ENCODE measurements around the gene HOXB13. TPM values are rescaled to one million over a fixed set of nuclear protein-coding genes. Genes with fewer than 3 reads are reported as not detected.

HOXB13 gene
- total RNA-seq, 1 experiment from 2014 or later, result not detected

DNA sequence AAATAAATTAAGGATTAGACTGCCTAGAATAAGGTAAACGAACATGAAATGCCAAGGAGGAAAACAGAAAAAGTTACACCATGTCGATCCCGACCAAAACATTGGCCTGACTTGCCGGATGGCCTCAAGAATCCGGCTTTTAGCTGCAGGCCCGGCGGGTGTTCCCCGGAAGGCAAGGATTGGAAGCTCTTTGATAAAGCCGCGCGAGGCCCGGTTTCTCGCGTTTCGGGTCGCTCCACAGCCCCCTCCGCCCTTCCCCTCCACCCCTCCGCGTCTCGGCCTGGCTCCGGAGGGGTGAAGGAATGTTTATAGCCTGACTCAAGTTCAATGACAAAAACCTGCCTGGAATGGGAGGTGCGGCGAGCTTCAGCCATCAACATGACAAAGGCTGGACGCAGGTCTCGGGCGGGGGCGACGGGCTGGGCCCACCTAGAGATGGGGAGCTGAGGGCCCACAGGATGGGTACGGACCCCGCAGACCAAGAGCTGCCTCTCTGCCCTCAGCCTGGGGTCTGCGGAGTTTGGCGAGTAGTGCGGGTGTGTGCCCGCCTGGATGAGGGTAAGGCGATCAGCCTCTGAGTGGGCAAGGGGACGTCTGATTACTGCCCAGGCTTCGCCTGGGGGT is 8.8 kb downstream of the HOXB13 start:
- no peaks in the 10 kb centered on the region for H3K36me3 Mint-ChIP-seq (ENCODE audit: insufficient read depth in 1 of 3, low read depth in 3 of 3)
- no peak overlapping the region for H3T11ph ChIP-seq (ENCODE audit: low read length)
- H3K27me3 ChIP-seq (ENCODE audit: insufficient read depth, low read length), result peaks cover 80% of the 10 kb centered on the region
- no peak overlapping the region for H4K8ac ChIP-seq (replicated peaks; ENCODE audit: insufficient read length, low read depth, low read length)
- peak overlapping the region; percentile 40 to 66; a peak in 3 of 5 replicates for H3K4me3 Mint-ChIP-seq
- H4K20me1 ChIP-seq (ENCODE audit: control insufficient read depth, insufficient read depth, insufficient read length), result no peaks in the 10 kb centered on the region
- H3K18ac ChIP-seq (ENCODE audit: insufficient read length, low read depth, low read length), result no peak overlapping the region
- no peak overlapping the region for H3K9ac ChIP-seq (ENCODE audit: extremely low read depth, insufficient read length, low read length)
- H3K79me2 ChIP-seq (ENCODE audit: insufficient read depth, low read length), result no peaks in the 10 kb centered on the region
- H4K5ac ChIP-seq (ENCODE audit: insufficient read length, low read depth, low read length), result no peak overlapping the region
- no peak overlapping the region for H3K23ac ChIP-seq (ENCODE audit: insufficient read length, low read depth, low read length)
- no CpG with 5 or more reads among the region's 37 CpGs for WGBS (ENCODE audit: extremely low coverage, insufficient read length, low lambda C conversion rate)
- peak overlapping the region; percentile 49 for H3K4me2 ChIP-seq (ENCODE audit: insufficient read depth, insufficient read length, low read length)
- H3K4ac ChIP-seq (ENCODE audit: low read depth, low read length), result no peak overlapping the region
- H3K79me1 ChIP-seq (ENCODE audit: insufficient read depth, low read depth, low read length, poor library complexity, severe bottlenecking), result no peaks in the 10 kb centered on the region
- no peak for TF ChIP-seq CTCF (conservative IDR thresholded peaks at IDR 0.05)
- H2AFZ ChIP-seq (ENCODE audit: low read length), result no peak overlapping the region
- no peak overlapping the region for H2BK15ac ChIP-seq (ENCODE audit: low read depth, low read length)
- DNase-seq, result peak; percentile 93
- H3K9me3 Mint-ChIP-seq, result peaks cover 0 to 11% of the 10 kb centered on the region in 2 experiments; a peak in 2 of 5 replicates
- H2BK20ac ChIP-seq (ENCODE audit: low read depth, low read length, poor library complexity, severe bottlenecking), result no peak overlapping the region
- H2BK120ac ChIP-seq (ENCODE audit: low read depth, low read length, poor library complexity, severe bottlenecking), result no peak overlapping the region
- H3K4me1 Mint-ChIP-seq, result peaks cover 40 to 49% of the 10 kb centered on the region in 2 experiments
- no peak overlapping the region for H4K91ac ChIP-seq (ENCODE audit: insufficient read length, low read depth, low read length)
- peak overlapping the region in 1 of 3 experiments; percentile 31; a peak in 1 of 7 replicates for H3K27ac Mint-ChIP-seq
- no peak overlapping the region for H3K14ac ChIP-seq (ENCODE audit: insufficient read depth, low read length)
- no peak overlapping the region for H2BK12ac ChIP-seq (ENCODE audit: insufficient read length, low read depth, low read length)
- H3K9me3 ChIP-seq (ENCODE audit: control insufficient read depth, low read depth, low read length), result no peaks in the 10 kb centered on the region
- peaks cover 2% of the 10 kb centered on the region; the same call in 1 of the 2 replicates for H3K4me1 ChIP-seq (ENCODE audit: insufficient read depth, low read length)
- no peak overlapping the region for H2BK5ac ChIP-seq (ENCODE audit: insufficient read length, low read length)
- no peak overlapping the region for H2AK5ac ChIP-seq (ENCODE audit: insufficient read length, low read length)
- no peak overlapping the region for H3K27ac ChIP-seq (ENCODE audit: insufficient read length, low read depth, low read length)
- peaks cover 100% of the 10 kb centered on the region for H3K27me3 Mint-ChIP-seq (ENCODE audit: low read depth)
- no peak overlapping the region for H3K56ac ChIP-seq (ENCODE audit: insufficient read length, low read depth, low read length)
- peaks cover 12% of the 10 kb centered on the region for H3K23me2 ChIP-seq (ENCODE audit: insufficient read length, low read depth, low read length, poor library complexity, severe bottlenecking)
